ENCODE results near the gene FBXL3. TPM values are rescaled to one million over a fixed set of nuclear protein-coding genes. Genes with fewer than 3 reads are reported as not detected.

Gene FBXL3
- total RNA-seq, 4 donors from 2014 or later: 76.9 to 118 (median 80.5) TPM

- 58% methylated on average over 4 of the region's 4 CpGs for WGBS
- Histone ChIP-seq H3K4me3 (no peak overlapping the region), H3K9me3 (no peaks in the 10 kb centered on the region), H3K27ac (replicated peaks in 1 of 4) (peak overlapping the region in 2 of 4 donors; percentile 16 to 31), H3K27me3 (no peaks in the 10 kb centered on the region), H3K36me3 (peaks cover 0 to 58% (median 35%) of the 10 kb centered on the region in 4 donors), H3K4me1 (peaks cover 8 to 73% (median 58%) of the 10 kb centered on the region in 4 donors)
- no peak for DNase-seq (ENCODE audit: extremely low spot score)
- intact Hi-C loops (cut with DNase I): no loop called here
- TF ChIP-seq POLR2A (IDR thresholded peaks at IDR 0.05; ENCODE audit: low read depth) (no peak), POLR2AphosphoS5 (IDR thresholded peaks at IDR 0.05) (no peak), EP300 (IDR thresholded peaks at IDR 0.05) (no peak)
- TF ChIP-seq, protein P1, sequence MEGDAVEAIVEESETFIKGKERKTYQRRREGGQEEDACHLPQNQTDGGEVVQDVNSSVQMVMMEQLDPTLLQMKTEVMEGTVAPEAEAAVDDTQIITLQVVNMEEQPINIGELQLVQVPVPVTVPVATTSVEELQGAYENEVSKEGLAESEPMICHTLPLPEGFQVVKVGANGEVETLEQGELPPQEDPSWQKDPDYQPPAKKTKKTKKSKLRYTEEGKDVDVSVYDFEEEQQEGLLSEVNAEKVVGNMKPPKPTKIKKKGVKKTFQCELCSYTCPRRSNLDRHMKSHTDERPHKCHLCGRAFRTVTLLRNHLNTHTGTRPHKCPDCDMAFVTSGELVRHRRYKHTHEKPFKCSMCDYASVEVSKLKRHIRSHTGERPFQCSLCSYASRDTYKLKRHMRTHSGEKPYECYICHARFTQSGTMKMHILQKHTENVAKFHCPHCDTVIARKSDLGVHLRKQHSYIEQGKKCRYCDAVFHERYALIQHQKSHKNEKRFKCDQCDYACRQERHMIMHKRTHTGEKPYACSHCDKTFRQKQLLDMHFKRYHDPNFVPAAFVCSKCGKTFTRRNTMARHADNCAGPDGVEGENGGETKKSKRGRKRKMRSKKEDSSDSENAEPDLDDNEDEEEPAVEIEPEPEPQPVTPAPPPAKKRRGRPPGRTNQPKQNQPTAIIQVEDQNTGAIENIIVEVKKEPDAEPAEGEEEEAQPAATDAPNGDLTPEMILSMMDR (IDR thresholded peaks at IDR 0.05): no peak
Measured at GRCh38 chr13:77001963-77002587, 24.9 kb downstream of the FBXL3 start.

GRCh38 chr13:77001540-77001939, 25.4 kb downstream of the FBXL3 start:
- no peak for DNase-seq (ENCODE audit: extremely low spot score)
- Histone ChIP-seq H3K27me3 (no peaks in the 10 kb centered on the region), H3K4me3 (no peak overlapping the region), H3K27ac (replicated peaks in 1 of 4) (peak overlapping the region in 1 of 4 donors; percentile 31), H3K4me1 (peaks cover 8 to 72% (median 54%) of the 10 kb centered on the region in 4 donors), H3K9me3 (no peaks in the 10 kb centered on the region), H3K36me3 (peaks cover 2 to 60% (median 34%) of the 10 kb centered on the region in 4 donors)
- TF ChIP-seq, protein P1 (IDR thresholded peaks at IDR 0.05): no peak
- TF ChIP-seq POLR2A (IDR thresholded peaks at IDR 0.05; ENCODE audit: low read depth): no peak
- intact Hi-C loops (cut with DNase I): no loop called here
- 65% methylated on average over 4 of the region's 4 CpGs for WGBS

GRCh38 chr13:77000475-77000874, 26.5 kb downstream of the FBXL3 start:
- no peak overlapping the region for H3K27ac ChIP-seq (replicated peaks in 1 of 4)
- TF ChIP-seq EP300 (IDR thresholded peaks at IDR 0.05) (no peak), POLR2A (IDR thresholded peaks at IDR 0.05; ENCODE audit: low read depth) (no peak), POLR2AphosphoS5 (IDR thresholded peaks at IDR 0.05) (no peak)
- TF ChIP-seq, protein P1 (IDR thresholded peaks at IDR 0.05): no peak
- H3K4me3 ChIP-seq: no peak overlapping the region
- H3K4me1 ChIP-seq: peaks cover 8 to 63% (median 47%) of the 10 kb centered on the region in 4 donors
- H3K36me3 ChIP-seq: peaks cover 5 to 64% (median 36%) of the 10 kb centered on the region in 4 donors
- no peaks in the 10 kb centered on the region for H3K9me3 ChIP-seq
- DNase-seq (ENCODE audit: extremely low spot score): no peak
- WGBS: 38% methylated on average over 1 of the region's 1 CpG
- intact Hi-C loops (cut with DNase I): no loop called here
- H3K27me3 ChIP-seq: no peaks in the 10 kb centered on the region

GRCh38 chr13:76994281-76994680, 32.7 kb downstream of the FBXL3 start:
- no peak for DNase-seq (ENCODE audit: extremely low spot score)
- Histone ChIP-seq H3K4me1 (peaks cover 14 to 33% (median 27%) of the 10 kb centered on the region in 4 donors), H3K27me3 (no peaks in the 10 kb centered on the region), H3K36me3 (peaks cover 5 to 40% (median 19%) of the 10 kb centered on the region in 4 donors), H3K27ac (replicated peaks in 1 of 4) (peak overlapping the region; percentile 18 to 98 (median 94)), H3K9me3 (no peaks in the 10 kb centered on the region), H3K4me3 (no peak overlapping the region)
- TF ChIP-seq, protein P1 (IDR thresholded peaks at IDR 0.05): no peak
- no peak for TF ChIP-seq POLR2A (IDR thresholded peaks at IDR 0.05; ENCODE audit: low read depth)
- TF ChIP-seq EP300 (IDR thresholded peaks at IDR 0.05): no peak
- TF ChIP-seq POLR2AphosphoS5 (IDR thresholded peaks at IDR 0.05): no peak
- WGBS: 86% methylated on average over 3 of the region's 3 CpGs
- intact Hi-C loops (cut with DNase I): loop anchor here (5.0 kb wide), 1 partner anchor 33 kb away; the partner anchor contains the start of gene FBXL3
